SK-N-SH (cell line): ENCODE measurements around the gene UBE2D3. TPM values are rescaled to one million over a fixed set of nuclear protein-coding genes. Genes with fewer than 3 reads are reported as not detected.

ENCODE experiments used
- CTCF ChIA-PET: fragments of 300-600, 350-600 bp; formaldehyde crosslinking; extraction: SDS; loops from one replicate; lab custom pipeline; 2021; lab: Yijun Ruan, JAX
- POLR2A ChIA-PET: fragments of 350-600 bp; sonication (Branson Sonifier 250); formaldehyde crosslinking; extraction: SDS; loops from one replicate; lab custom pipeline; 2020; ENCODE audit warnings: antibody characterized with exemption, inconsistent platforms; lab: Yijun Ruan, JAX
- DNase-seq: peaks from one replicate; pipeline ENCODE4 v3.0.0; 2012
- H2AFZ ChIP-seq: fragments of 200-600 bp; sonication (generic); 2 replicates; pipeline ENCODE4 v1.8.1; 2016; ENCODE audit warnings: antibody characterized with exemption, mild to moderate bottlenecking, low read depth
- H3F3A ChIP-seq: fragments of 200-600 bp; sonication (generic); replicated peaks from 2 replicates; pipeline ENCODE3; 2016; ENCODE audit warnings: antibody characterized with exemption, mild to moderate bottlenecking; ENCODE audit not compliant: insufficient read depth
- H3K27ac ChIP-seq, 2 experiments: fragments of 200-500 bp in 1 of 2; fragments of 200-600 bp in 1 of 2; sonication (Bioruptor generic) in 1 of 2; sonication (generic), shearing (Covaris generic) in 1 of 2; 2 replicates each; pipeline versions ENCODE4 v1.5.1 to v1.6.1; 2014 to 2016; ENCODE audit warnings: low read depth in 2 of 2, inconsistent platforms in 1 of 2, low read length in 1 of 2, mild to moderate bottlenecking in 1 of 2, mixed read lengths in 1 of 2
- H3K27me3 ChIP-seq: fragments of 200-600 bp; sonication (generic), shearing (Covaris generic); 2 replicates; pipeline ENCODE4 v1.6.1; 2016; ENCODE audit warnings: mixed run types; ENCODE audit not compliant: insufficient read depth
- H3K36me3 ChIP-seq, 2 experiments: fragments of 200-500 bp in 1 of 2; fragments of 200-600 bp in 1 of 2; sonication (Bioruptor generic) in 1 of 2; sonication (generic) in 1 of 2; replicated peaks in 1 of 2; 2 replicates each; pipeline versions ENCODE3 to v1.5.1; 2014 to 2016; ENCODE audit warnings: low read length in 1 of 2, mild to moderate bottlenecking in 1 of 2; ENCODE audit not compliant: insufficient read depth in 2 of 2, control insufficient read depth in 1 of 2
- H3K4me1 ChIP-seq, 2 experiments: fragments of 200-500 bp in 1 of 2; fragments of 200-600 bp in 1 of 2; sonication (Bioruptor generic) in 1 of 2; sonication (generic), shearing (Covaris generic) in 1 of 2; 2 replicates each; pipeline versions ENCODE4 v1.5.1 to v1.6.1; 2014 to 2016; ENCODE audit warnings: low read depth in 1 of 2, low read length in 1 of 2, mixed run types in 1 of 2; ENCODE audit not compliant: insufficient read depth in 2 of 2, control insufficient read depth in 1 of 2
- H3K4me2 ChIP-seq: fragments of 200-600 bp; sonication (generic), shearing (Covaris generic); 2 replicates; pipeline ENCODE4 v1.6.1; 2017; ENCODE audit warnings: mixed run types
- H3K4me3 ChIP-seq, 2 experiments: fragments of 200-500 bp in 1 of 2; fragments of 200-600 bp in 1 of 2; sonication (Bioruptor generic) in 1 of 2; sonication (generic), shearing (Covaris generic) in 1 of 2; 2 replicates each; pipeline versions ENCODE4 v1.5.1 to v1.8.1; 2014 to 2016; ENCODE audit warnings: low read depth in 2 of 2, inconsistent platforms in 1 of 2, low read length in 1 of 2, mild to moderate bottlenecking in 1 of 2, mixed read lengths in 1 of 2, moderate library complexity in 1 of 2
- H3K79me2 ChIP-seq: fragments of 200-600 bp; sonication (generic); 2 replicates; pipeline ENCODE4 v1.8.1; 2017; ENCODE audit warnings: mild to moderate bottlenecking; ENCODE audit not compliant: insufficient read depth
- H3K9ac ChIP-seq: fragments of 200-600 bp; sonication (generic); 2 replicates; pipeline ENCODE4 v1.6.1; 2017; ENCODE audit warnings: mixed run types
- H3K9me2 ChIP-seq: fragments of 200-600 bp; sonication (generic); 2 replicates; pipeline ENCODE4 v1.6.1; 2017; ENCODE audit warnings: mixed run types
- H3K9me3 ChIP-seq: fragments of 200-600 bp; sonication (generic); 2 replicates; pipeline ENCODE4 v1.6.1; 2017; ENCODE audit warnings: mixed run types, mild to moderate bottlenecking, moderate library complexity
- H4K20me1 ChIP-seq: fragments of 200-600 bp; sonication (generic); 2 replicates; pipeline ENCODE4 v1.6.1; 2017; ENCODE audit warnings: mild to moderate bottlenecking, mixed run types; ENCODE audit not compliant: insufficient read depth
- ELF1 ChIP-seq: IDR thresholded peaks from 2 replicates; pipeline ENCODE4 v1.4.0; 2012
- EZH2phosphoT487 ChIP-seq: fragments of 200-600 bp; sonication (generic); IDR thresholded peaks from 2 replicates; pipeline ENCODE4 v1.6.1; 2017; ENCODE audit warnings: low read depth, mixed run types, mild to moderate bottlenecking, antibody characterized with exemption, moderate library complexity, borderline replicate concordance
- GABPA ChIP-seq: IDR thresholded peaks from 2 replicates; pipeline ENCODE4 v1.4.0; 2012; ENCODE audit warnings: low read depth, mild to moderate bottlenecking
- MEF2A ChIP-seq: IDR thresholded peaks from 2 replicates; pipeline ENCODE4 v1.4.0; 2012; ENCODE audit warnings: low read depth, borderline replicate concordance
- NFIC ChIP-seq: IDR thresholded peaks from 2 replicates; pipeline ENCODE4 v1.4.0; 2012; ENCODE audit warnings: borderline replicate concordance
- RAD21 ChIP-seq: IDR thresholded peaks from 2 replicates; pipeline ENCODE4 v1.6.1; 2012; ENCODE audit warnings: mild to moderate bottlenecking, low read length
- RFX5 ChIP-seq: IDR thresholded peaks from 2 replicates; pipeline ENCODE4 v1.6.1; 2012; ENCODE audit warnings: mild to moderate bottlenecking, improper control_type of control experiment, low read length
- SIN3A ChIP-seq: IDR thresholded peaks from 2 replicates; pipeline ENCODE4 v1.6.1; 2012; ENCODE audit warnings: low read depth, mild to moderate bottlenecking, low read length, moderate library complexity, borderline replicate concordance
- TAF1 ChIP-seq: IDR thresholded peaks from 2 replicates; pipeline ENCODE4 v1.6.1; 2012; ENCODE audit warnings: low read depth, mild to moderate bottlenecking, low read length, moderate library complexity, borderline replicate concordance
- WGBS: methylation state at CpG from one replicate; pipeline ENCODE4 v1.1.6; 2017; ENCODE audit warnings: low lambda C conversion rate; 5-methylcytosine and 5-hydroxymethylcytosine counted together
- polyA plus RNA-seq, 3 experiments: library from polyadenylated mRNA; depleted of rRNA; stranded (reverse); fragments of >200 nt; gene quantifications; 2 replicates each; pipeline ENCODE4 v1.2.3, GENCODE V29; 2012
- TF ChIP-seq, protein P1 (sequence below): IDR thresholded peaks from 2 replicates; pipeline ENCODE4 v1.4.0; 2012; ENCODE audit warnings: low read depth, borderline replicate concordance
- TF ChIP-seq, protein P2 (sequence below): IDR thresholded peaks from 2 replicates; pipeline ENCODE4 v1.4.0; 2012; ENCODE audit warnings: low read depth, borderline replicate concordance

The UBE2D3 gene
- polyA plus RNA-seq, 1 of the 3 experiments (the other 2 are of a cell fraction), result 216 TPM

DNA sequence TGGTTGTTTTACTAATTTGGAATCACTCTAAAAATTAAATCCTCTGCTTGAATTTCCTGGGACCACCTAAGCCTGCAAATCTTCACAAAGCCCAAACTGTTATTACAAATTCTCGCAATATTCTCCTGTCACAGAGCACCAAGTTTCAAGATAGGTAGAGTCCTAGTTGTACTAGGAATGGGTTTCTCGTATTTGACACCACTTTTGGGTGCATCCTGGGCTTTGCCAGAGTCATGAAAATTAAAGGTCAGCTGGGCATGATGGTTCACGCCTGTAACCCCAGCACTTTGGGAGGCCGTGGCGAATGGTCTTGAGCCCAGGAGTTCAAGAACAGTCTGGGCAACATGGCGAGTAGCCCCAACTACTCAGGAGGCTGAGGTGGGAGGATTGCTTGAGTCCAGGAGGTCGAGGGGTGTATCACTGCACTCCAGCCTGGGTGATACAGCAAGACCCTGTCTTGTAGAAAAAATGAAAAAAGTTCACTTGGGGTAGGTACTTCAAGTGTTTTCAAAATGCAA, 36.0 kb downstream of the UBE2D3 start:
- WGBS, result 88% methylated on average over 4 of the region's 7 CpGs
- POLR2A ChIA-PET, result no interaction called here
- Histone ChIP-seq H3K4me3 (no peak overlapping the region), H3K9me2 (no peaks in the 10 kb centered on the region), H3F3A (peaks cover 39% of the 10 kb centered on the region), H3K9me3 (no peaks in the 10 kb centered on the region), H3K27ac (no peak overlapping the region), H3K4me2 (no peak overlapping the region), H3K36me3 (peaks cover 40 to 46% of the 10 kb centered on the region in 2 experiments), H3K9ac (no peak overlapping the region), H4K20me1 (peaks cover 10% of the 10 kb centered on the region; the same call in 1 of the 2 replicates), H3K4me1 (no peaks in the 10 kb centered on the region), H2AFZ (no peak overlapping the region), H3K27me3 (no peaks in the 10 kb centered on the region), H3K79me2 (peaks cover 26% of the 10 kb centered on the region)
- no peak for DNase-seq
- CTCF ChIA-PET, result no interaction called here
- TF ChIP-seq GABPA (no peak), RFX5 (no peak), TAF1 (no peak)
- TF ChIP-seq, protein P1, sequence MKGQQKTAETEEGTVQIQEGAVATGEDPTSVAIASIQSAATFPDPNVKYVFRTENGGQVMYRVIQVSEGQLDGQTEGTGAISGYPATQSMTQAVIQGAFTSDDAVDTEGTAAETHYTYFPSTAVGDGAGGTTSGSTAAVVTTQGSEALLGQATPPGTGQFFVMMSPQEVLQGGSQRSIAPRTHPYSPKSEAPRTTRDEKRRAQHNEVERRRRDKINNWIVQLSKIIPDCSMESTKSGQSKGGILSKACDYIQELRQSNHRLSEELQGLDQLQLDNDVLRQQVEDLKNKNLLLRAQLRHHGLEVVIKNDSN, result no peak
- TF ChIP-seq, protein P2, sequence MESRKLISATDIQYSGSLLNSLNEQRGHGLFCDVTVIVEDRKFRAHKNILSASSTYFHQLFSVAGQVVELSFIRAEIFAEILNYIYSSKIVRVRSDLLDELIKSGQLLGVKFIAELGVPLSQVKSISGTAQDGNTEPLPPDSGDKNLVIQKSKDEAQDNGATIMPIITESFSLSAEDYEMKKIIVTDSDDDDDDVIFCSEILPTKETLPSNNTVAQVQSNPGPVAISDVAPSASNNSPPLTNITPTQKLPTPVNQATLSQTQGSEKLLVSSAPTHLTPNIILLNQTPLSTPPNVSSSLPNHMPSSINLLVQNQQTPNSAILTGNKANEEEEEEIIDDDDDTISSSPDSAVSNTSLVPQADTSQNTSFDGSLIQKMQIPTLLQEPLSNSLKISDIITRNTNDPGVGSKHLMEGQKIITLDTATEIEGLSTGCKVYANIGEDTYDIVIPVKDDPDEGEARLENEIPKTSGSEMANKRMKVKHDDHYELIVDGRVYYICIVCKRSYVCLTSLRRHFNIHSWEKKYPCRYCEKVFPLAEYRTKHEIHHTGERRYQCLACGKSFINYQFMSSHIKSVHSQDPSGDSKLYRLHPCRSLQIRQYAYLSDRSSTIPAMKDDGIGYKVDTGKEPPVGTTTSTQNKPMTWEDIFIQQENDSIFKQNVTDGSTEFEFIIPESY, result no peak

DNA sequence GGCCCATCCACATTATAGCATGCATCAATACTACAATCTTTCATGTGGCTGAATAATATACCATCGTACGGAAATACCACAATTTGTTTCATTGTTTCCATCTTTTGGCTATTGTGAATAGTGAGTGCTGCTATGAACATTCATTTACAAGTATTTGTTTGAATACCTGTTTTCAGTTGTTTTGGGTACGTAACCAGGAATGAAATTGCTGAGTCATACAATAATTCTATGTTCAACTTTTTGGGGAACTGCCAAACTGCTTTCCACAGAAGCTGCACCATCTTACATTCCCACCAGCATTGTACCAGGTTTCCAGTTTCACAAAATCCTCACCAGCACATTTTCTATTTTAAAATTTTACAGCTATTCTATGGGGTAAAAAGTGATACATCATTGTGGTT, 38.0 kb downstream of the UBE2D3 start:
- TF ChIP-seq, protein P2, result no peak
- no peak for TF ChIP-seq ELF1
- TF ChIP-seq RAD21, result no peak
- no peak for TF ChIP-seq EZH2phosphoT487
- TF ChIP-seq MEF2A, result no peak
- TF ChIP-seq, protein P1, result no peak
- peak; percentile 23; the same call in 1 of the 2 replicates for TF ChIP-seq NFIC
- TF ChIP-seq SIN3A, result no peak
- Histone ChIP-seq H3K27ac (peak overlapping the region; percentile 16 to 42; a peak in 3 of 4 replicates), H3F3A (peaks cover 39% of the 10 kb centered on the region), H3K9me3 (no peaks in the 10 kb centered on the region), H3K9me2 (no peaks in the 10 kb centered on the region), H3K4me2 (no peak overlapping the region), H3K4me3 (no peak overlapping the region), H4K20me1 (no peaks in the 10 kb centered on the region), H3K4me1 (no peaks in the 10 kb centered on the region), H3K36me3 (peaks cover 20 to 31% of the 10 kb centered on the region in 2 experiments), H3K79me2 (peaks cover 8% of the 10 kb centered on the region), H3K9ac (no peak overlapping the region), H2AFZ (no peak overlapping the region), H3K27me3 (no peaks in the 10 kb centered on the region)
- WGBS, result 85% methylated on average over 3 of the region's 3 CpGs
- CTCF ChIA-PET, result no interaction called here
- POLR2A ChIA-PET, result no interaction called here
- no peak for DNase-seq
